Stimulated activated CD8-positive, alpha-beta memory T cell treated with anti-CD3 and anti-CD28 coated beads, Interleukin-2, amount 100 ng/mL, for 48 hours (primary cell): ENCODE data around the gene NFATC2IP.
A peak's percentile ranks its signal among the peaks of the same experiment; 100 is the strongest.
"Not testable (repeated sequence)": the region's sequence is repeated elsewhere in the genome, so short reads cannot be mapped to it uniquely, and the experiment has no call there.

Experiments
- DNase-seq, 2 donors: peaks; one replicate each; pipeline ENCODE4 v3.0.0-alpha.2; 2020; ENCODE audit warnings: low read depth in 2 of 2

The NFATC2IP gene

GRCh38 chr16:28967156-28967555 lies 16.4 kb downstream of the NFATC2IP start:
- DNase-seq, result no peak

- not testable (repeated sequence) for DNase-seq
These were observed 19.0 kb downstream of the NFATC2IP start for GRCh38 chr16:28969696-28970095.

- peak in 1 of 2 donors; percentile 27 for DNase-seq
These were observed 23.3 kb downstream of the NFATC2IP start for GRCh38 chr16:28974007-28974436.

GRCh38 chr16:28974437-28975157 lies 23.9 kb downstream of the NFATC2IP start, which contains the start of gene SPNS1:
SPNS1 (plus strand) TSS chr16:28974778; CDS start chr16:28975152, 374 bp downstream.
- DNase-seq, result peak; percentile 91 to 92

- DNase-seq, result no peak
These were observed 24.4 kb downstream of the NFATC2IP start for GRCh38 chr16:28975158-28975599.

- no peak for DNase-seq
These were observed 27.2 kb downstream of the NFATC2IP start for GRCh38 chr16:28977703-28978662.

- DNase-seq, result not testable (repeated sequence)
These were observed 29.6 kb downstream of the NFATC2IP start for GRCh38 chr16:28980330-28980729.

GRCh38 chr16:28980929-28981328 lies 30.2 kb downstream of the NFATC2IP start:
- no peak for DNase-seq

GRCh38 chr16:28981517-28981916 lies 30.8 kb downstream of the NFATC2IP start:
- peak; percentile 29 to 62 for DNase-seq

GRCh38 chr16:28982418-28982817 lies 31.7 kb downstream of the NFATC2IP start:
- DNase-seq, result no peak

- no peak for DNase-seq
These were observed 32.2 kb downstream of the NFATC2IP start for GRCh38 chr16:28982949-28983348.

GRCh38 chr16:28983644-28984043 lies 32.9 kb downstream of the NFATC2IP start:
- DNase-seq, result no peak

GRCh38 chr16:28984091-28984490 lies 33.4 kb downstream of the NFATC2IP start:
- DNase-seq, result no peak

GRCh38 chr16:28984619-28985135 lies 33.9 kb downstream of the NFATC2IP start, which contains the start of gene LAT:
LAT (plus strand) TSS chr16:28985052; CDS start chr16:28985418, 366 bp downstream.
- DNase-seq, result peak; percentile 68 to 72

GRCh38 chr16:28985211-28986041 lies 34.7 kb downstream of the NFATC2IP start:
- DNase-seq, result no peak

- no peak for DNase-seq
These were observed 35.3 kb downstream of the NFATC2IP start for GRCh38 chr16:28986046-28986445.

GRCh38 chr16:28986492-28986891 lies 35.8 kb downstream of the NFATC2IP start:
- DNase-seq, result no peak

GRCh38 chr16:28987170-28987853 lies 36.6 kb downstream of the NFATC2IP start:
- DNase-seq, result no peak

- no peak for DNase-seq
These were observed 38.6 kb downstream of the NFATC2IP start for GRCh38 chr16:28989363-28989762.

- DNase-seq, result peak in 1 of 2 donors; percentile 59
These were observed 39.8 kb downstream of the NFATC2IP start for GRCh38 chr16:28990375-28991040.
